Smooth muscle cell (in vitro differentiated cells): ENCODE results near the gene SLC25A27. TPM values are rescaled to one million over a fixed set of nuclear protein-coding genes. Genes with fewer than 3 reads are reported as not detected.
A peak's percentile ranks its signal among the peaks of the same experiment; 100 is the strongest.

Experiments used
- DNase-seq: peaks from one replicate; lab custom pipeline; 2025; ENCODE audit not compliant: unreplicated experiment; lab: John Stamatoyannopoulos, UW
- H2AFZ ChIP-seq: fragments of 200-600 bp; sonication (generic); 2 replicates; pipeline ENCODE4 v1.6.0; 2016; ENCODE audit warnings: antibody characterized with exemption, low read depth, mild to moderate bottlenecking
- H3F3A ChIP-seq: fragments of 200-600 bp; sonication (generic); 2 replicates; pipeline ENCODE4 v1.6.0; 2017; ENCODE audit warnings: antibody characterized with exemption, low read depth
- H3K27ac ChIP-seq: fragments of 200-600 bp; sonication (generic); 2 replicates; pipeline ENCODE4 v1.5.1; 2016; ENCODE audit warnings: low read depth, mild to moderate bottlenecking
- H3K27me3 ChIP-seq: fragments of 200-600 bp; sonication (generic); 2 replicates; pipeline ENCODE4 v1.6.1; 2016; ENCODE audit warnings: low read depth, mild to moderate bottlenecking
- H3K36me3 ChIP-seq: fragments of 200-600 bp; sonication (generic); 2 replicates; pipeline ENCODE4 v1.5.1; 2016; ENCODE audit warnings: low read depth
- H3K4me1 ChIP-seq: fragments of 200-600 bp; sonication (generic); 2 replicates; pipeline ENCODE4 v1.5.1; 2016; ENCODE audit warnings: low read depth
- H3K4me2 ChIP-seq: fragments of 200-600 bp; sonication (generic); 2 replicates; pipeline ENCODE4 v1.6.0; 2016; ENCODE audit warnings: mild to moderate bottlenecking
- H3K4me3 ChIP-seq: fragments of 200-600 bp; sonication (generic); 2 replicates; pipeline ENCODE4 v1.5.1; 2016; ENCODE audit warnings: mild to moderate bottlenecking
- H3K79me2 ChIP-seq: fragments of 200-600 bp; sonication (generic); 2 replicates; pipeline ENCODE4 v1.6.0; 2016; ENCODE audit warnings: low read depth, mild to moderate bottlenecking
- H3K9ac ChIP-seq: fragments of 200-600 bp; sonication (generic); 2 replicates; pipeline ENCODE4 v1.6.0; 2016; ENCODE audit warnings: low read depth
- H3K9me3 ChIP-seq: fragments of 200-600 bp; sonication (generic); replicated peaks from 2 replicates; pipeline ENCODE4 v1.5.1; 2016; ENCODE audit warnings: low read depth
- H4K20me1 ChIP-seq: fragments of 200-600 bp; sonication (generic); 2 replicates; pipeline ENCODE4 v1.6.0; 2016; ENCODE audit warnings: low read depth
- CTCF ChIP-seq: fragments of 200-600 bp; sonication (generic); IDR thresholded peaks from 2 replicates; pipeline ENCODE4 v1.5.1; 2017; ENCODE audit warnings: borderline replicate concordance, mild to moderate bottlenecking, antibody characterized with exemption; ENCODE audit not compliant: insufficient read depth, poor library complexity, severe bottlenecking
- WGBS: methylation state at CpG from one replicate; pipeline ENCODE4 v1.1.7; 2016; ENCODE audit warnings: low lambda C conversion rate; 5-methylcytosine and 5-hydroxymethylcytosine counted together
- polyA plus RNA-seq: library from polyadenylated mRNA; unstranded; fragments of >200 nt; fragmentation: Nextera tagmentation; extraction: Ambion mirVana; gene quantifications from 2 replicates; pipeline ENCODE4 v1.2.1, GENCODE V29; 2016
- total RNA-seq: library from RNA; depleted of rRNA; stranded (reverse); fragments of >200 nt; gene quantifications from 2 replicates; pipeline ENCODE4 v1.2.3, GENCODE V29; 2014

The SLC25A27 gene
- total and polyA plus RNA-seq, 2 experiments from 2014 or later = 0.22 to 3.7 TPM

- no peak for DNase-seq
- Histone ChIP-seq H3K4me3 (no peak overlapping the region), H3K9me3 (no peaks in the 10 kb centered on the region), H3F3A (no peaks in the 10 kb centered on the region), H3K79me2 (no peaks in the 10 kb centered on the region), H3K4me1 (no peaks in the 10 kb centered on the region), H3K36me3 (no peaks in the 10 kb centered on the region), H3K9ac (no peak overlapping the region), H3K4me2 (no peak overlapping the region), H2AFZ (no peak overlapping the region), H3K27me3 (peaks cover 7% of the 10 kb centered on the region), H4K20me1 (no peaks in the 10 kb centered on the region), H3K27ac (no peak overlapping the region)
- 89% methylated on average over 2 of the region's 2 CpGs for WGBS
- TF ChIP-seq CTCF = no peak
These were observed 14.6 kb downstream of the SLC25A27 start for GRCh38 chr6:46667377-46667776.

- Histone ChIP-seq H3K4me2 (no peak overlapping the region), H3K4me1 (no peaks in the 10 kb centered on the region), H3K36me3 (no peaks in the 10 kb centered on the region), H3K9me3 (no peaks in the 10 kb centered on the region), H3F3A (no peaks in the 10 kb centered on the region), H3K4me3 (no peak overlapping the region), H4K20me1 (no peaks in the 10 kb centered on the region), H3K79me2 (no peaks in the 10 kb centered on the region), H3K27ac (no peak overlapping the region), H2AFZ (no peak overlapping the region), H3K27me3 (no peaks in the 10 kb centered on the region), H3K9ac (no peak overlapping the region)
- DNase-seq = no peak
- TF ChIP-seq CTCF = no peak
- 100% methylated on average over 1 of the region's 1 CpG for WGBS
These were observed 21.6 kb downstream of the SLC25A27 start for GRCh38 chr6:46674410-46674809.

- no peaks in the 10 kb centered on the region for H3K79me2 ChIP-seq
- H3K4me3 ChIP-seq = no peak overlapping the region
- no peaks in the 10 kb centered on the region for H3K4me1 ChIP-seq
- DNase-seq = no peak
- WGBS = 90% methylated on average over 6 of the region's 6 CpGs
- no peaks in the 10 kb centered on the region for H3K27me3 ChIP-seq
- H3K36me3 ChIP-seq = no peaks in the 10 kb centered on the region
- H3K27ac ChIP-seq = no peak overlapping the region
- no peak overlapping the region for H2AFZ ChIP-seq
- H3K4me2 ChIP-seq = no peak overlapping the region
- H3F3A ChIP-seq = no peaks in the 10 kb centered on the region
- no peaks in the 10 kb centered on the region for H3K9me3 ChIP-seq
- TF ChIP-seq CTCF = no peak
- no peak overlapping the region for H3K9ac ChIP-seq
- H4K20me1 ChIP-seq = no peaks in the 10 kb centered on the region
These were observed 24.0 kb downstream of the SLC25A27 start for GRCh38 chr6:46676604-46677313.

- Histone ChIP-seq H2AFZ (no peak overlapping the region), H3K4me2 (no peak overlapping the region), H3K36me3 (no peaks in the 10 kb centered on the region), H3K79me2 (no peaks in the 10 kb centered on the region), H3K27me3 (no peaks in the 10 kb centered on the region), H3K9me3 (no peaks in the 10 kb centered on the region), H3K4me1 (no peaks in the 10 kb centered on the region), H3K4me3 (no peak overlapping the region), H4K20me1 (no peaks in the 10 kb centered on the region), H3K9ac (no peak overlapping the region), H3K27ac (no peak overlapping the region), H3F3A (no peaks in the 10 kb centered on the region)
- peak; percentile 29 for TF ChIP-seq CTCF
- WGBS = 53% methylated on average over 4 of the region's 4 CpGs
- no peak for DNase-seq
These were observed 24.5 kb downstream of the SLC25A27 start for GRCh38 chr6:46677314-46677654.
